HG03460 (cell line): Measurements from ENCODE around the gene PRTN3.
"Not testable (repeated sequence)": the region's sequence is repeated elsewhere in the genome, so short reads cannot be mapped to it uniquely, and the experiment has no call there.

Source experiments
- ATAC-seq: cut with Tn5 transposase; IDR thresholded peaks from one replicate; pipeline ENCODE4 v1.9.1; 2021; ENCODE audit not compliant: unreplicated experiment

Gene PRTN3

DNA sequence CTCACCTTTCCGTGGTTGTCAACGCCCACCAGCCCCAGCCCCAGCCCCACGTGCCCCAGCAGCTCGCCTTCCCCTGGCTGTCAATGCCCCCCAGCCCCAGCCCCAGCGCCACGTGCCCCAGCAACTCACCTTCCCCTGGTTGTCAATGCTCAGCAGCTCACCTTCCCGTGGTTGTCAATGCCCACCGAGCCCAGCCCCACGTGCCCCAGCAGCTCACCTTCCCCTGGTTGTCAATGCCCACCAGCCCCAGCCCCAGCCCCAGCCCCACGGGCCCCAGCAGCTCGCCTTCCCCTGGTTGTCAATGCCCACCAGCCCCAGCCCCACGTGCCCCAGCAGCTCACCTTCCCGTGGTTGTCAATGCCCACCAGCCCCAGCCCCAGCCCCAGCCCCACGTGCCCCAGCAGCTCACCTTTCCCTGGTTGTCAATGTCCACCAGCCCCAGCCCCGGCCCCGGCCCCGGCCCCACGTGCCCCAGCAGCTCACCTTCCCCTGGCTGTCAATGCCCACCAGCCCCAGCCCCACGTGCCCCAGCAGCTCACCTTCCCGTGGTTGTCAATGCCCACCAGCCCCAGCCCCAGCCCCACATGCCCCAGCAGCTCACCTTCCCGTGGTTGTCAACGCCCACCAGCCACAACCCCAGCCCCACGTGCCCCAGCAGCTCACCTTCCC lies 37.3 kb downstream of the PRTN3 start:
- not testable (repeated sequence) for ATAC-seq

DNA sequence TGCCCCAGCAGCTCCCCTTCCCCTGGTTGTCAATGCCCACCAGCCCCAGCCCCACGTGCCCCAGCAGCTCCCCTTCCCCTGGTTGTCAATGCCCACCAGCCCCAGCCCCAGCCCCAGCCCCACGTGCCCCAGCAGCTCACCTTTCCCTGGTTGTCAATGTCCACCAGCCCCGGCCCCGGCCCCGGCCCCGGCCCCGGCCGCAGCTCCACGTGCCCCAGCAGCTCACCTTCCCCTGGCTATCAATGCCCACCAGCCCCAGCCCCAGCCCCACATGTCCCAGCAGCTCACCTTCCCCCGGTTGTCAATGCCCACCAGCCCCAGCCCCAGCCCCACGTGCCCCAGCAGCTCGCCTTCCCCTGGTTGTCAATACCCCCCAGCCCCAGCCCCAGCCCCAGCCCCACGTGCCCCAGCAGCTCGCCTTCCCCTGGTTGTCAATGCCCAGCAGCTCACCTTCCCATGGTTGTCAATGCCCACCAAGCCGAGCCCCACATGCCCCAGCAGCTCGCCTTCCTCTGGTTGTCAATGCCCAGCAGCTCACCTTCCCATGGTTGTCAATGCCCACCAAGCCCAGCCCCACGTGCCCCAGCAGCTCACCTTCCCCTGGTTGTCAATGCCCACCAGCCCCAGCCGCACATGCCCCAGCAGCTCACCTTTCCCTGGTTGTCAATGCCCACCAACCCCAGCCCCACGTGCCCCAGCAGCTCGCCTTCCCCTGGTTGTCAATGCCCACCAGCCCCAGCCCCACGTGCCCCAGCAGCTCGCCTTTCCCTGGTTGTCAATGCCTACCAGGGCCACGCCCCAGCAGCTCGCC lies 38.2 kb downstream of the PRTN3 start:
- not testable (repeated sequence) for ATAC-seq

DNA sequence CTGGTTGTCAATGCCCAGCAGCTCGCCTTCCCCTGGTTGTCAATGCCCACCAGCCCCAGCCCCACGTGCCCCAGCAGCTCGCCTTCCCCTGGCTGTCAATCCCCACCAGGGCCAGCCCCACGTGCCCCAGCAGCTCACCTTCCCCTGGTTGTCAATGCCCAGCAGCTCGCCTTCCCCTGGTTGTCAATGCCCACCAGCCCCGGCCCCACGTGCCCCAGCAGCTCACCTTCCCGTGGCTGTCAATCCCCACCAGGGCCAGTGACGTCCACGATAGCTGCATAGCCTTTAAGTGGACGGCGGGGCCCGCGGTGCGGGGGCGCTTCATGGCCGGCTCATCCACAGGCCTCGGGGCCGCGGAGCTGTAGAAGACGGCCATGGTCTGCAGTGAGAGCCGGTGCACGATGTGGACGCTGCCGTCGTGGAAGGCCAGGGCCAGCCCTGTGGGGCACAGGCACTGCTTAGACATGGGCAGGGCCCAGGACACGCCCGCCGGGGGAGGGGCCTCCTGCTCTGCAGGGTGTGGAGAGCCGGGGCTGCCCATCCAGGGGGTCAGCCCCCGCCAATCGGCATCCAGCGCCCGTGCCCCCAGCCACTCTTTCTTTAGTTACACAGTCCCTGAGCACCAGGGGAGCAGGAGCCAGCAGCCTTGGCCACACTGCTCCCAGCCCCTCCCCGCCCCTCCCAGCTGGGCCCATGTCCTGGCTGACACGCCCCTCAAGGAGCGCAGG lies 39.1 kb downstream of the PRTN3 start:
- no peak for ATAC-seq

DNA sequence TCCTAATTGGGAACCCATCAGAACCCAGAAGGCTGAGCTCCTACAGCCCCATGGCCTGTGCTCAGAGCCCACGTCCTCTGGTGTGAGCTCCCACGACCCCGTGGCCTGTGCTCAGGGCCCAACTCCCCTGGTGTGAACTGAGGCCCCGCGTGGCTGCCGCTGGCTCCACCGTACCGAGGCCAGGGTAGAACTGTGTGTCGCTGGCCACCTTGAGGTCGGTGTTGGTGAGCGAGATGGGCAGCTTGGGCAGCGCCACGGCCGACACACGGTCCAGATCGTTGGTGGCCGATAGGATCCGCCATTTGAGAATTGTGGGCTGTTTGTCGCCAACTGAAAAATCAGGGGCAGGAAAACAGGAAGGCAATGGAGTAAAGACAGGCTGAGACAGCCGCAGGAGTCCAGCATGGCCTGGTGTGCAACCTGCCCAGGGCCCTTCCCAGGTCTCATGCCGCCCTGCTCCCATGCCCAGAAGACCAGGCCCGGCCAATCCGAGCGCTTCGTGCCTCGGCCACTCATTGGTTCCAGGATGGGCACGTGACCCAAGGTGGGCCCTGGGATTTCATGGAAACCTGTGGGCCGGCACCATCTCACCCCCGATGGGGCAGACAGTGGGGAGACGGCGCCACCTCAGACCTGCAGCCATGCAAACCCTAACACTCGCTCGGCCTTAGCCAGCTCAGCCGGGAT lies 40.7 kb downstream of the PRTN3 start:
- ATAC-seq: no peak

DNA sequence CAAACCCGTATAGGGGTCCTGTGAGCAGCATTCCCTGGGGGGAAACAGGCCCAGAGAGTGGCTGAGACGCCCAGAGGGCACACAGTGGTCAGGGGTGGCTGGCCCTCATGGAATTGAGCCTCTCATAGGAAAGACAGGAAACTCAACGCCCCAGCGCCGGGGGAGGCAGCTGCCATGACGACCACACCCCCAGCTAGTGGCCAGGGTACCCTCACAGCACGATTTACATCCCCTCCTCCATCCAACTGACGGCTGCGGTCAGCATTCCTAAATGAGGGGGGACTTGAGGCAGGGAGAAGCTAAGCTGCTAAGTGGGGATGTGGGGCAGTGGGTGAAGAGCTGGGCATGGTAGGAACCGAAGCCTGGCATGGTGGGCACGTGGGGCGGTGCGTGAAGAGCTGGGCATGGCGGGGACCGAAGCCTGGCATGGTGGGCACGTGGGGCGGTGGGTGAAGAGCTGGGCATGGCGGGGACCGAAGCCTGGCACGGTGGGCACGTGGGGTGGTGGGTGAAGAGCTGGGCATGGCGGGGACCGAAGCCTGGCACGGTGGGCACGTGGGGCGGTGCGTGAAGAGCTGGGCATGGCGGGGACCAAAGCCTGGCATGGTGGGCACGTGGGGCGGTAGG lies 42.2 kb downstream of the PRTN3 start:
- no peak for ATAC-seq

DNA sequence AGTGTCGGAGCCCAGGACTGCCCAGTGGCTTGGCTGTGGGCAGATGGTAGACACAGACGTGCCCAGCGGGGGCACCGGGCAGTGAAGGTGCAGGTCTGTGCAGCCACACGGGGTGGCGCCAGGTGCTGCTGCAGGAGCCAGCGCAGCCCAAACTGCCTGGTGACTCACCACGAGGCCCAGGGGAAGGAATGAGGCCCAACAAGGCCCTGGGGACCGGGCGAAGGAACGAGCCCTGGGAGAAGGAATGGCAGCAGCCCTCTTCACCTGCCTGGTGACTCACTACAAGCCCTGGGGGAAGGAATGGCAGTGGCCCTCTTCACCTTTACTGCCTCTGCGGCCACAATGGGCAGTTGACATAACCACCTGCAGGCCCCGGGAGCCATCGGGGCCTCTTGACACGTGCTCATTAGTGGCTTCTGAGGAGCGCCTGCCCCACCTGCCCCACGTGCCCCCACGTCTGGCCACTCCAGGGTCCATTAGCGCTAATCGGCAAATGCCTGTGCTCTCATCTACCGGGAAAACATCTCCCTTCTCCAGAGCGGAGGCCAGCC lies 42.9 kb downstream of the PRTN3 start:
- no peak for ATAC-seq

DNA sequence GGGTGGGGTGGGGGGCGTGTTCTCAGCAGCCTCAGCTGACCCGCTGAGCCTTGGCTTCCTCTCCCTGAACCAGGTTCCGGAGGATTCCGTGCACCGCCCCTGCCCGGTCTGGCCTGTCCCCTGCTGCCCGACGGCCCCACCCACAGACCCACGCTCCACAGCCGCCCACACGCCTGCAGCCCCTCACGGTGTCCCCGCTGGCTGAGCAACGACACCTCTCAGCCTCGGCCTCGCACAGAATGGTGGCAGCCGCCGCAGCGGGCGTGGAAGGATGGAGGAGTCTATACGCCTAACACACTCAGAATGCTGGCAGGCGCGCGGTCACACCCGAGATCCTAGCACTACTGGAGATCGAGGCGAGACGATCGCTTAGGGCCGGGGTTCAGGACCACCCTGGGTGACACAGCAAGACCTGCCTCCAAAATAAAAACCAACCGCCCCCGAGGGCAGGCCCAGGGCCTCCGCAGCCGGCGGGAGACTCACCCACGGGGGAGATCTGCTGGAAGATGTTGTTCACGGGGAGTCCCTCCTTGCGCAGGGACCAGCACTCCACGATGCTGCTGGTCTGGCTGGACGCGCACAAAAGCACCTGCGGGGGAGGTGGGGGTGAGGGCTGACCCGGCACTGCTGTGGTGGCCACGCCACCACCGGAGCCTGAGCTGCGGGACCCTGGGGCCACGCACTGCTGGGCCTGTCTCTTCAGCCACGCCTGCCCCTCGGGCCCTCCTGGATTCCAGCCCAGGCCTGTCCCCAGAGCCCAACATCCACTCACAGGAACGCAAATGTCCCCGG lies 43.8 kb downstream of the PRTN3 start:
- ATAC-seq: no peak

DNA sequence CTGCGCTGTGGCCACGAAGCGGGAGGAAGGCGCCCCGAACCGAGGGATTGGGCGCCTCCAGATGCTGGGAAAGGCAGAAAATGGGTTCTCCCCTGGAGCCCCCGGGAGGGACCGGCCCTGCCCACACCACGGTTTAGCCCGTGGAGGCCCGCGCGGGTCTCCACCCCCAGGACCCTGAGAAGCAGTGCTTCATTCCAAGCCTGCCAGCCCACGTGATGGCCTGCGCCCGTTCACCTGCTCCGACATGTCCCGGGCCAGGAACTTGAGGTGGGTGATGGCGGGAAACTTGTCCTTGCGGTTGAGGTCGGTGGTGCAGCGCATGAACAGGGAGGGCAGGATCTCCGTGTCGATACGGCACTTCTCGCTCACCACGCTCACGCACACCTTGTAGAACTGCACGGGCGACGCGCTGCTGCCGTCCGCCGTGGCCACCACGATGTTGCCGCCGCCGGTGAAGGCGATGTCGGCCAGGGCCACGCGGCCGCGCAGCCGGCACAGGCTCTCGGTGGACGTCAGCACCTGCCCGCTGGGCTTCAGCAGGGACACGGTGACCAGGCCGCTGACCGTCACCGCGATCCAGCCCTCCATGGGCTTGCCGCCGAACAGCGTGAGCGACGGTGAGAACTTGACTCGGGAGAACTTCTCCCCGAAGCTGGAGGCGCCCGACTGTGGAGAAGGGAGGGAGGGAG lies 44.9 kb downstream of the PRTN3 start:
- ATAC-seq: no peak

DNA sequence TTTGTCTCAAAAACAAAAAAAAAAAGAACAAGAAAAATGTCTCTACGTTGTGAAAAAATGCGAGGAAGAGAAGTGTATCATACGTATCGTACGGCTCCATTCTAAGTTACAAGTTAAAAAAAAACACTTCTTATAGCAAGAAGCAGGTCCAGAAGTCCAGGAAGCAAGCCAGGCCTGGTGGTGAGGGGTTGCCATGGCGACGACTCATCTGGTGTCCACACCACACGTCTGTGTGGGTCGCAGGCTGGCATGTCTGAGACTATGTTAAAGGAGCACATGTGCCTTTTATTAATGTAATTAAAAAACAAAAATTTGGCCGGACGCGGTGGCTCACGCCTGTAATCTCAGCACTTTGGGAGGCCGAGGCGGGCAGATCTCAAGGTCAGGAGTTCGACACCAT lies 46.3 kb downstream of the PRTN3 start:
- no peak for ATAC-seq

DNA sequence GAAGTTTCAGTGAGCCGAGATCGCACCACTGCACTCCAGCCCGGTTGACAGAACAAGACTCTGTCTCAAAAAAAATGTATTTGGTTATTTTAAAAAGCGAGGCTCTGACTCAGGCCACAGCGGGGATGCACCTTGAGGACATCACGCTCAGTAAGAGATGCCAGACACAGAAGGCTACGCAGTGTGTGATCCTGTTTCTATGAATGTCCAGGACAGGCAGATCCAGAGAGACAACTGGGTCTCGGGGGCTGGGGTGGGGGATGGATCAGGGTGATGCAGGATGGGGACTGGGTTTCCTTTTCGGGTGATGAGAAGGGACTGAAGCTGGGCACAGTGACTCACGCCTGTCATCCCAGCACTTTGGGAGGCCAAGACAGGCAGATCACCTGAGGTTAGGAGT lies 46.8 kb downstream of the PRTN3 start:
- ATAC-seq: no peak

DNA sequence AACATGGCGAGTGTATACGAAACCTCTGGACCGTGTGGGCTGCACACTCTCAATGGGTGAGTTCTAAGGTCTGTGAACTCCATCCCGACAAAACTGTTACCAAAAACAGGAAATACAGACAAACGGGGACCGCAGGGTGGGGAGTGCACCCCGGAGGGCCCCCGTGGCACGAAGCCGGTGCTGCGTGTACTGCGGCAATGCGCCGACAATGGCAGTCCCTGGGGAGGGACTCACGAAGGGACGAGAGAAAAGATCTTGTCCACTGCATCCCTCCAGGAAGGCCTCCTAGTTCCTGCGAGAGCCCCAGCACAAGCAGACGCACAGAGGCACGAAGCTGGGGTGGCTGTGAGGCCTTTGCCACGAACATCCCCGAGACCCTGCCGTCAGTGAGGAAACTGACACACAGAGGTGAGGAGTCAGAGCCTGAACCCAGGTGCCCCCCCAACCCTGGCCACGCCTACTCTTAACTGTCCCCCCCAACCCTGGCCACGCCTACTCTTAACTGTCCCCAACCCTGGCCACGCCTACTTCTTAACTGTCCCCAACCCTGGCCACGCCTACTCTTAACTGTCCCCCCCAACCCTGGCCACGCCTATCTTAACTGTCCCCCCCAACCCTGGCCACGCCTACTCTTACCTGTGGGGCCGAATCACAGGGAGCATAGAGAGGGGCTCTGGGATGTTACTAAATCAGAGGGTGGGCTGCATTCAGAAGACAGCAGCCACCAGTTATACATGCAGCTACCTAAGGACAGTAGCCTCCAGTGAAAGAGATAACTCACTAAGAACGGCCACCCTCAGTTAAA lies 48.0 kb downstream of the PRTN3 start:
- ATAC-seq: no peak

DNA sequence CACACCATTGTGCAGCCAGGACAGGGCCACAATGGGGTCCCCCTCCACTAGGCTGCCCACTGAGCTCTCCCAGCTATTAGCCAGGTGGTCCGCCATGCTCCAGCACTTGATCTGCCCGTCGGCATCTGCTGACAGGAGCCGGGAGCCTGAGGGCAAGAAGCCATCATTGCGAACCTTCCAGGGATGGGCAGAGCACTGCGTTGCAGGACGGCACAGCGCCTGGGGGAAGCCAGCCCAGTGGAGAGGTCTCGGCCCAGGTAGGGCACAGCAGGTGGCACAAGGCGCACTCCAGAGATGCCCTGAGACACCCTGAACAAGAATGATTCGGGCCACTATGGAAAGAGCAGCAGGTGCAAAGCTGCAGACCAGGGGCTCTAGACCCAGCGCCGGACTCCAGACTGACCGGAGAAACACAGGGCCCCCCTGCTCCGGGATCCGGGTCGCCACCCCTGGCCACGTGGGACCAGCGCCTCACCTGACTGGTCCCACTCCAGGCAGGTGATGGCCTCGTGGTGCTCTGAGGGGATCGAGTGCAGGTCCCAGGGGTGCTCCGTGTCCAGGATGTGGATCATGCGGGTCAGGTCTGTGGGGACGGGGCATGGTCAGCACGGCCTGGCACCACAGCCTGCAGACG lies 49.0 kb downstream of the PRTN3 start:
- no peak for ATAC-seq

DNA sequence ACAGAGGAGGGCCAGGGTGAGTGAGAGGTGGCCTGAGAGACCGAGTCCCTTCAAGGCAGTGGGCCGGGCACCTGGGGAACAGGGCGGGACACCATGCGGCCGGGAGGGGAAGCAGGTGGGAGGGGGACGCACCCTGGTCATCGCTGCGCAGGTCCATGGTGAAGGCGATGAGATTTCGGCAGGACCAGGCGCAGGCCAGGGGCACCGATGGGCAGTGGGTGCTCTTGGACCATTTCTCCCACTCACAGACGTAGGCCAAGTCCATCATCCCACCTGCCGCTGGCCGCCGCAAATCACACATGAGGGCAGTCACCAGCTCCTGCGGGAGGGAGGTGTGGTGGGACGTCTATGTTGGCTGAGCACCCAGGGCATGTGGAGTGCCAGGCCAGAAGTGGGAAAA lies 50.0 kb downstream of the PRTN3 start:
- no peak for ATAC-seq

DNA sequence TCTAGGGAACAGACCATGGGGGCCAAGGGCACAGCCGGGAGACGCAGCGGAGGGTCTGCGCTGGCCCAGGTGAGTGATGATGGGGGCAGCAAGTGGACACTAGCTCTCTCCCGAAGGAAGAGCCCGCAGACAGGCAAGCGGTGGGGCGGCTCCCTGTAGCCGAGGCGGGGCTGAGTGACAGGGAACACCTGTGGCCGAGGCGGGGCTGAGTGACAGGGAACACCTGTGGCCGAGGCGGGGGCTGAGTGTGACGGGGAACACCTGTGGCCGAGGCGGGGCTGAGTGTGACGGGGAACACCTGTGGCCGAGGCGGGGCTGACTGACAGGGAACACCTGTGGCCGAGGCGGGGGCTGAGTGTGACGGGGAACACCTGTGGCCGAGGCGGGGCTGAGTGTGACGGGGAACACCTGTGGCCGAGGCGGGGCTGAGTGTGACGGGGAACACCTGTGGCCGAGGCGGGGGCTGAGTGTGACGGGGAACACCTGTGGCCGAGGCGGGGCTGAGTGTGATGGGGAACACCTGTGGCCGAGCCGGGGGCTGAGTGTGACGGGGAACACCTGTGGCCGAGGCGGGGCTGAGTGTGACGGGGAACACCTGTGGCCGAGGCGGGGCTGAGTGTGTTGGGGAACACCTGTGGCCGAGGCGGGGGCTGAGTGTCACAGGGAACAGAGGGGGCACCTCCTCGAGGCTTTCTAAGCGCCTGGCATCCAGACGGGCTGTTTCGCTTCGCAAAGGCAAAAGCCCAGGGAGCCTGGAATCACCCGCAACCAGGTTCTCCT lies 50.8 kb downstream of the PRTN3 start:
- not testable (repeated sequence) for ATAC-seq

DNA sequence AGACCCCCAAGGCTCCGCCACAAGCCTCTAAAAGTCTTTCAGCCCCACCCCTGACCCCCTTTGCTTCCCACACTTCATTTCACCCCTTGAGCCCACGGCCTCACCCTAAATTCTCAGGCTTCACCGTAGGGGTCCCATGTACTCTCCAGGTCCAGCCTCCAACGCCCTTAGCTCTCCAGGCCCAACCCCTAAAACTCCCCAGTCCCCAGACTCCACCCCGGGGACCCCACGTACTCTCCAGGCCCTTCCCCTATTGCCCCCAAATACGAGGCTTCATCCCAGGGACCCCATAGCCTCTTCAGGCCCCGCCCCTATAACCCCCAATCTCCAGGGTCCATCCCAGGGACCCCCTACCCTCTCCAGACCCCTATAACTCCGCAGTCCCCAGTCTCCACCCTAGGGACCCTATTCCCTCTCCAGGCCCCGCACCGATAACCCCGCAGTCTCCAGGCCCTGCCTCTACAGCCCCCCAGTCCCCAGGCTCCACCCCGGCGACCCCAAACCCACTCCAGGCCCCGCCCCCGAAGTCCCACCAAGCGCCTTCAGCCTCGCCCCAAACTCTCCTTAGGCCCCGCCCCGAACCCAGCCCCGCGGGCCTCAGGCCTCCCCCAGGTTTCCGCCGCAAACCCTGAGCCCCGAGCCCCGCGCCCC lies 51.6 kb downstream of the PRTN3 start:
- ATAC-seq: no peak

DNA sequence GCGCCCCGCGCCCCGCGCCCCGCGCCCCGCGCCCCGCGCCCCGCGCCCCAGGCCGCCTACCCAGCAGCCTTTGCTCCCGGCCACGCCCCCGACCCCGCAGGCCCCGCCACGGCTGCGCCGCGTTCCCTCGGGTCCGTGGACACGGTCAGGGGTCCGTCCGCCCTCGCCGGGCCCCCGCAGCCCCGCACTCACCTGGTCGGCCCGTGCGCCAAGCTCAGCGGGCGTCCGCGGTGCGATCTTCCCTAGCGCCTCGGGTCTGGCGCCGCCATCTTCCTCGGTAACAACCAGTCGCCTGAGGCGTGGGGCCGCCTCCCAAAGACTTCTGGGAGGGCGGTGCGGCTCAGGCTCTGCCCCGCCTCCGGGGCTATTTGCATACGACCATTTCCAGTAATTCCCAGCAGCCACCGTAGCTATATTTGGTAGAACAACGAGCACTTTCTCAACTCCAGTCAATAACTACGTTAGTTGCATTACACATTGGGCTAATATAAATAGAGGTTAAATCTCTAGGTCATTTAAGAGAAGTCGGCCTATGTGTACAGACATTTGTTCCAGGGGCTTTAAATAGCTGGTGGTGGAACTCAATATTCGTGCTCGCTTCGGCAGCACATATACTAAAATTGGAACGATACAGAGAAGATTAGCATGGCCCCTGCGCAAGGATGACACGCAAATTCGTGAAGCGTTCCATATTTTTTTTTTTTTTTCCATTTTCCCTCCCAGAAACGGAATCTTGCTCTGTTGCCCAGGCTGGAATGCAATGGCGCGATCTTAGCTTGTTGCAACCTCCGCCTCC lies 52.3 kb downstream of the PRTN3 start, which contains the start of the genes MED16 and RNU6-9:
TSS of gene MED16 (minus strand) at position 294 of the 796 bp plus-strand sequence. CDS start 2,056 bp downstream, outside the sequence.
TSS of gene RNU6-9 (plus strand) at position 591 of the 796 bp plus-strand sequence.
- peak; percentile 79 for ATAC-seq
